Spleen (tissue), 11 donors: Measurements from ENCODE around the gene ANKS3. TPM values are rescaled to one million over a fixed set of nuclear protein-coding genes. Genes with fewer than 3 reads are reported as not detected.

Experiments
- DNase-seq: peaks from one replicate; pipeline ENCODE4 v3.0.0-alpha.2; 2020
- H3K27ac ChIP-seq, 8 donors: fragments of 200-600 bp; sonication (generic) in 7 of 8; 1 replicate in 4 of 8; 2 replicates in 4 of 8; pipeline versions ENCODE4 v1.5.0 to v1.8.0; 2016 to 2021; ENCODE audit warnings: inconsistent platforms in 4 of 8, mild to moderate bottlenecking in 4 of 8, moderate library complexity in 1 of 8
- H3K27me3 ChIP-seq, 7 donors: fragments of 200-600 bp; sonication (generic) in 6 of 7; replicated peaks in 1 of 7; 1 replicate in 4 of 7; 2 replicates in 3 of 7; pipeline versions ENCODE4 v1.5.0 to v1.8.0; 2016 to 2021; ENCODE audit warnings: inconsistent platforms in 3 of 7, mild to moderate bottlenecking in 1 of 7
- H3K36me3 ChIP-seq, 6 donors: fragments of 200-600 bp; sonication (generic) in 5 of 6; 1 replicate in 4 of 6; 2 replicates in 2 of 6; pipeline versions ENCODE4 v1.5.0 to v1.8.0; 2016 to 2021; ENCODE audit warnings: inconsistent platforms in 2 of 6
- H3K4me1 ChIP-seq, 6 donors: fragments of 200-600 bp; sonication (generic) in 5 of 6; 1 replicate in 3 of 6; 2 replicates in 3 of 6; pipeline versions ENCODE4 v1.5.0 to v1.8.0; 2016 to 2021; ENCODE audit warnings: inconsistent platforms in 3 of 6
- H3K4me3 ChIP-seq, 8 donors: fragments of 200-600 bp; sonication (generic) in 7 of 8; 1 replicate in 4 of 8; 2 replicates in 4 of 8; pipeline versions ENCODE4 v1.5.0 to v1.8.0; 2016 to 2021; ENCODE audit warnings: inconsistent platforms in 4 of 8, mild to moderate bottlenecking in 4 of 8, moderate library complexity in 2 of 8
- H3K9me3 ChIP-seq, 8 donors: fragments of 200-600 bp; sonication (generic) in 7 of 8; 1 replicate in 4 of 8; 2 replicates in 4 of 8; pipeline versions ENCODE4 v1.5.0 to v1.8.0; 2016 to 2021; ENCODE audit warnings: inconsistent platforms in 4 of 8
- POLR2A ChIP-seq, 3 donors: fragments of 450-650 bp; IDR thresholded peaks; one replicate each; pipeline ENCODE4 v1.5.1; 2017; ENCODE audit warnings: antibody characterized with exemption in 3 of 3, mild to moderate bottlenecking in 1 of 3
- POLR2AphosphoS5 ChIP-seq, 3 donors: sonication (generic); formaldehyde crosslinking; IDR thresholded peaks; one replicate each; pipeline ENCODE4 v1.5.1; 2017; ENCODE audit warnings: antibody characterized with exemption in 3 of 3
- WGBS, 5 donors: extraction: QIAGEN DNeasy Blood & Tissue Kit in 3 of 5; methylation state at CpG; one replicate each; pipeline versions ENCODE4 v1.1.5 to v1.1.7; 2013 to 2018; 5-methylcytosine and 5-hydroxymethylcytosine counted together
- intact Hi-C: fragments of 100-400 bp; cut with DNase I; formaldehyde crosslinking; loops from one replicate; pipeline ENCODE4 v1.15.0; 2023; ENCODE audit warnings: low total_unique reads
- polyA plus RNA-seq, 3 donors: library from polyadenylated mRNA; stranded (reverse); fragments of 200-250 nt; gene quantifications; one replicate each; pipeline ENCODE4 v1.2.1, GENCODE V29; 2013
- total RNA-seq, 7 donors: library from RNA; depleted of rRNA in 3 of 7; stranded (reverse); fragments of >200 nt in 3 of 7; fragmentation: NEBNext Ultra II Directional in 4 of 7; extraction: Animal tissue kit (Norgen Biotek cat#: 25700) in 4 of 7; gene quantifications; one replicate each; pipeline versions ENCODE4 v1.1.0 to v1.2.1, GENCODE V29; 2016 to 2021
- TF ChIP-seq, protein P1 (sequence below), 11 experiments: fragments of 200-600 bp in 7 of 11; fragments of 450-650 bp in 4 of 11; sonication (generic) in 4 of 11; IDR thresholded peaks in 8 of 11; conservative IDR thresholded peaks in 3 of 11; 1 replicate in 7 of 11; 2 replicates in 4 of 11; pipeline versions ENCODE4 v1.4.0 to v1.8.0; 2016 to 2021; ENCODE audit warnings: antibody characterized with exemption in 11 of 11, inconsistent platforms in 4 of 11, mild to moderate bottlenecking in 1 of 11
- donor health status: healthy with polysubstance abuse.
- donor health status: DM: no; HTN: no; CAD: no; lungs with moderate emphysema.
- donor health status: DM: no; HTN: no; CAD: no.
- donor health status: Bipolar disorder and iron deficiency.
- donor health status: healthy.
- donor health status: DM: no; HTN: no; CAD: no.
- donor health status: DM: yes; HTN: yes; CAD: no.

ANKS3 gene
- total and polyA plus RNA-seq, 10 donors = 12.5 to 29.5 (median 22.9) TPM

DNA sequence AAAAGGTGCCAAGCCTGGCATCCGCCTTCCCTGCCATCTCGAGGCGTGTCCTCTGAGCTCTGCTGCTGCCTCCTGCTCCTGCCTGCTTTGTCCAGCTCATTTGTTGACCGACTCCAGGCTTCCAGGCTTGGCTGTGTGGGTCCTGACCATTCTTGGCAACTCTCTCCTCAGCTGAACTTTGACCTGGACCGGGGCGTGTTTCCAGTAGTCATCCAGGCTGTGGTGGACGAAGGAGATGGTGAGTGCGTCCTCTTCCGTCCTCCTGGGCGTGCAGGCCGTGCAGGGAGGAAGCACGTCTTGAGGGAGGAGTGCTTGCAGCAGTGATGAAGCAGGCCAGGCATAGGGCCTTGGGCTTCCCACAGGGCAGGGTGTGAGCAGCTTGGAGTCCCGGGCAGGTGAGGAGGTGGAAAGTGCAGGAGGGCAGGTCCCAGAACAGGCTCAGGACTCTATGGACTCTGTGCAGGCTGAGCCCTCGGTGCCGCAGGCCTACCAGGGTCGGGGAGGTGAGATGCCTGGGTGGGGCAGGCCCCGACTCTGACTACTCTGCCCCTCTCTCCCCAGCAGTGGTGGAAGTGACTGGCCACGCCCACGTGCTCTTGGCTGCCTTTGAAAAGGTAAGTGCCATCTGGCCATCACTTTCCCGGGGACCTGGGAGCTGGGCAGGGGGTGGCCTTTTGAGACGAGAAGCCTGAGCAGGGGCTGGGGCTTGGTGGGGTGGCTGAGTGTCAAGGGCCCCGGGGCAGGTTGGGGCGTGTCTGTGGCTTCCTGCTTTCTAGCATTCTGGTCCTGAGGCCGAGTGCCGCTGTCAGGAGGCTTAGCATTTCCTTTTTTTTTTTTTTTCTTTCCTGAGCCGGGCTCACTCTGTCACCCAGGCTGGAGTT is 69.3 kb downstream of the ANKS3 start:
- intact Hi-C loops = no loop called here
- 25 to 40% (median 36%) methylated on average over 21 to 26 of the region's 26 CpGs for WGBS, 5 donors
- peak; percentile 65 to 79 (median 73) for TF ChIP-seq POLR2AphosphoS5 (IDR thresholded peaks at IDR 0.05)
- TF ChIP-seq, protein P1, sequence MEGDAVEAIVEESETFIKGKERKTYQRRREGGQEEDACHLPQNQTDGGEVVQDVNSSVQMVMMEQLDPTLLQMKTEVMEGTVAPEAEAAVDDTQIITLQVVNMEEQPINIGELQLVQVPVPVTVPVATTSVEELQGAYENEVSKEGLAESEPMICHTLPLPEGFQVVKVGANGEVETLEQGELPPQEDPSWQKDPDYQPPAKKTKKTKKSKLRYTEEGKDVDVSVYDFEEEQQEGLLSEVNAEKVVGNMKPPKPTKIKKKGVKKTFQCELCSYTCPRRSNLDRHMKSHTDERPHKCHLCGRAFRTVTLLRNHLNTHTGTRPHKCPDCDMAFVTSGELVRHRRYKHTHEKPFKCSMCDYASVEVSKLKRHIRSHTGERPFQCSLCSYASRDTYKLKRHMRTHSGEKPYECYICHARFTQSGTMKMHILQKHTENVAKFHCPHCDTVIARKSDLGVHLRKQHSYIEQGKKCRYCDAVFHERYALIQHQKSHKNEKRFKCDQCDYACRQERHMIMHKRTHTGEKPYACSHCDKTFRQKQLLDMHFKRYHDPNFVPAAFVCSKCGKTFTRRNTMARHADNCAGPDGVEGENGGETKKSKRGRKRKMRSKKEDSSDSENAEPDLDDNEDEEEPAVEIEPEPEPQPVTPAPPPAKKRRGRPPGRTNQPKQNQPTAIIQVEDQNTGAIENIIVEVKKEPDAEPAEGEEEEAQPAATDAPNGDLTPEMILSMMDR (IDR thresholded peaks at IDR 0.05 in 8 of 11, conservative IDR thresholded peaks at IDR 0.05 in 3 of 11) = no peak
- peak overlapping the region in 1 of 8 donors; percentile 41 for H3K4me3 ChIP-seq
- H3K27ac ChIP-seq = peak overlapping the region; percentile 42 to 89 (median 81)
- peaks cover 40 to 68% (median 54%) of the 10 kb centered on the region in 6 donors for H3K4me1 ChIP-seq
- no peaks in the 10 kb centered on the region for H3K9me3 ChIP-seq
- no peaks in the 10 kb centered on the region for H3K27me3 ChIP-seq
- H3K36me3 ChIP-seq = peaks cover 0 to 93% (median 39%) of the 10 kb centered on the region in 6 donors
- peak; percentile 91 for DNase-seq

DNA sequence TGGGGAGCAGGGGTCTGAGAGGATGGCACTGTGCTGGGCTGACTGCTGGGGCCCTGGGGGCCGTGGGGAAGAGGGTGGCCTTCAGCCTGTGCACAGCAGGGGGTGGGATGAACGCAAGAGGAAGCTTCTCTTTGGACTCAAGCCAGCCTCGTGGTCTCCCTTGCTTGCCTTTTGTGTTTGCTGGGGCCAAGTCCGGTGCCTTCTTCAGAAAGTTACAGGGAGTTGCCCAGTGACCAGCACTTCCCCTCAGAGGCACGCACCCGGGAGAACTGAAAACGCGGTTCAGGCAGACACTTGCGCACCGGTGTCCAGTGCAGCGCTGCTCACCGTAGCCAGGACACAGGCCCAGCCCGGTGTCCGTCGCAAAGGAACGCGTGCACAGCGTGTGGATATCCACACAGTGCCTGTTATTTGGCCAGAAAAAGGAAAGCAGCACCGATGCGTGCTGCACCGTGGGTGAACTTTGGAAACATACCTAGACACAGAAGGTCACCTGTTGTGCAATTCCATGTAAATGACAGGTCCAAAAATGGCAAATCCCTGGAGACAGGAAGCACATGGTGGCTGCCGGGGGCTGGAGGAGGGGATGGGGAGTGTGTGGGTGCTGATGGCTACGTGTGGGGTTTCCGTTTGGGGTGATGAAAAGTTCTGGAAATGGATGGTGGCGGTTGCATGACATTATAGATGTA is 70.2 kb downstream of the ANKS3 start:
- 30 to 57% (median 36%) methylated on average over 24 to 25 of the region's 25 CpGs for WGBS, 5 donors
- TF ChIP-seq POLR2AphosphoS5 (IDR thresholded peaks at IDR 0.05) (peak; percentile 59 to 70 (median 62)), POLR2A (IDR thresholded peaks at IDR 0.05) (no peak)
- TF ChIP-seq, protein P1 (IDR thresholded peaks at IDR 0.05 in 8 of 11, conservative IDR thresholded peaks at IDR 0.05 in 3 of 11) = peak in 3 of 11 experiments; percentile 5 to 36 (median 8)
- H3K36me3 ChIP-seq = peaks cover 0 to 93% (median 34%) of the 10 kb centered on the region in 6 donors
- H3K27ac ChIP-seq = peak overlapping the region; percentile 42 to 89 (median 81)
- peak; percentile 87 for DNase-seq
- intact Hi-C loops = no loop called here
- H3K27me3 ChIP-seq = no peaks in the 10 kb centered on the region
- H3K4me3 ChIP-seq = peak overlapping the region in 1 of 8 donors; percentile 41
- H3K9me3 ChIP-seq = no peaks in the 10 kb centered on the region
- peaks cover 40 to 77% (median 60%) of the 10 kb centered on the region in 6 donors for H3K4me1 ChIP-seq

DNA sequence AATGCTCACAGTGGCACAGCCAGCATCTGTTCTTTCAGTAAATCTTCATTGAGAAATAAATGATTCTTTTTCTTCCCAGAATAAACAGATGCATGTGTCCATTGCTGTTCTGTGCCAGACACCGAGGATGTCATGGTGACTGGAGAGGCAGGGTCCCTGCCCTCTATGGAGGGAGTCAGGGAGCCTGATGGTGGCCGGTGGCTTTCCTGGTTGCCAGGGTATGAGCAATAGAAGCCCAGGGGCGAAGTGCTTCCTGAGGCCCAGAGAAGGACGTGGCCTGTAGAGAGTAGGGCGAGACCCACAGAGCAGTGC is 70.7 kb downstream of the ANKS3 start:
- peak overlapping the region; percentile 42 to 89 (median 81) for H3K27ac ChIP-seq
- peak overlapping the region in 1 of 8 donors; percentile 41 for H3K4me3 ChIP-seq
- H3K27me3 ChIP-seq = no peaks in the 10 kb centered on the region
- intact Hi-C loops = no loop called here
- peaks cover 40 to 79% (median 60%) of the 10 kb centered on the region in 6 donors for H3K4me1 ChIP-seq
- TF ChIP-seq, protein P1 (IDR thresholded peaks at IDR 0.05 in 8 of 11, conservative IDR thresholded peaks at IDR 0.05 in 3 of 11) = peak in 1 of 11 experiments; percentile 8
- TF ChIP-seq POLR2AphosphoS5 (IDR thresholded peaks at IDR 0.05) = no peak
- H3K36me3 ChIP-seq = peaks cover 0 to 93% (median 34%) of the 10 kb centered on the region in 6 donors
- H3K9me3 ChIP-seq = no peaks in the 10 kb centered on the region
- DNase-seq = no peak
- WGBS, 5 donors = 29 to 51% (median 44%) methylated on average over 5 of the region's 5 CpGs

DNA sequence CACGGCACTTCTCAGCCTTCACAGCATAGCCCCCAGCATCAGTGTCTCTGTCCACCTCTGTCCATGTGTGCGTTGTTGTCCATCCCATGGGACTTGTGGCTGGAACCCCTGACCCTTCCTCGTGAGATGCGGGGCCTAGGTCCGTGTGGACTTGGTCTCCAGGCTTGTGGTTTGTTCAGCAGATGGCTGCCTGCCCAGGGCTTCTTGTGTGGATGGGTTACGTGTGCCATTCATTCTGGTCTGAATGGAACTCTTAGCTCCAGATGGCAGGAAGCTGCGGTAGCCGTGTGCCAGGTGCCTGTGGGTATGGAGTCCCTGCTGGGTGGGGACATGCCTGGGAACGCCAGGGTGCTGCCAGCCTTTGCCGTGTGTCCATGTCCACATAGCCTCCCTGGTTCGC is 72.4 kb downstream of the ANKS3 start:
- 32 to 52% (median 37%) methylated on average over 11 of the region's 11 CpGs for WGBS, 5 donors
- no peak for DNase-seq
- Histone ChIP-seq H3K27me3 (no peaks in the 10 kb centered on the region), H3K9me3 (no peaks in the 10 kb centered on the region), H3K4me1 (peaks cover 40 to 79% (median 60%) of the 10 kb centered on the region in 6 donors), H3K36me3 (peaks cover 0 to 93% (median 34%) of the 10 kb centered on the region in 6 donors), H3K27ac (peak overlapping the region in 6 of 8 donors; percentile 38 to 85 (median 78)), H3K4me3 (no peak overlapping the region)
- intact Hi-C loops = no loop called here
- TF ChIP-seq POLR2A (IDR thresholded peaks at IDR 0.05) (no peak), POLR2AphosphoS5 (IDR thresholded peaks at IDR 0.05) (peak in 2 of 3 donors; percentile 8 to 10)
- TF ChIP-seq, protein P1 (IDR thresholded peaks at IDR 0.05 in 8 of 11, conservative IDR thresholded peaks at IDR 0.05 in 3 of 11) = no peak
